GM06990 (cell line): ENCODE measurements around the gene CNTNAP2.

ENCODE experiments used
- DNase-seq: peaks from one replicate; pipeline ENCODE4 v3.0.0-alpha.2; 2011; ENCODE audit not compliant: insufficient read length; ENCODE audit errors: extremely low read depth
- H3K27me3 ChIP-seq: replicated peaks from 2 replicates; pipeline ENCODE4 v1.6.0; 2011; ENCODE audit warnings: low read length; ENCODE audit not compliant: control insufficient read depth, insufficient read depth
- H3K36me3 ChIP-seq: 2 replicates; pipeline ENCODE4 v1.5.1; 2011; ENCODE audit warnings: low read length; ENCODE audit not compliant: control insufficient read depth, insufficient read depth
- H3K4me3 ChIP-seq: replicated peaks from 2 replicates; pipeline ENCODE4 v1.5.1; 2011; ENCODE audit warnings: low read depth, mild to moderate bottlenecking, control low read depth, low read length
- CTCF ChIP-seq: IDR thresholded peaks from 2 replicates; pipeline ENCODE4 v1.5.1; 2011; ENCODE audit warnings: low read length, control low read depth, mild to moderate bottlenecking, inconsistent platforms; ENCODE audit not compliant: insufficient read depth, poor library complexity, severe bottlenecking

The CNTNAP2 gene

GRCh38 chr7:147041438-147041837 lies 924.8 kb downstream of the CNTNAP2 start:
- no peak for DNase-seq
- H3K4me3 ChIP-seq: no peak overlapping the region
- H3K36me3 ChIP-seq: no peaks in the 10 kb centered on the region
- TF ChIP-seq CTCF: no peak
- no peaks in the 10 kb centered on the region for H3K27me3 ChIP-seq

- Histone ChIP-seq H3K36me3 (no peaks in the 10 kb centered on the region), H3K4me3 (no peak overlapping the region), H3K27me3 (no peaks in the 10 kb centered on the region)
- DNase-seq: no peak
- TF ChIP-seq CTCF: no peak
Observed at GRCh38 chr7:147044941-147045340, 928.3 kb downstream of the CNTNAP2 start.

DNA sequence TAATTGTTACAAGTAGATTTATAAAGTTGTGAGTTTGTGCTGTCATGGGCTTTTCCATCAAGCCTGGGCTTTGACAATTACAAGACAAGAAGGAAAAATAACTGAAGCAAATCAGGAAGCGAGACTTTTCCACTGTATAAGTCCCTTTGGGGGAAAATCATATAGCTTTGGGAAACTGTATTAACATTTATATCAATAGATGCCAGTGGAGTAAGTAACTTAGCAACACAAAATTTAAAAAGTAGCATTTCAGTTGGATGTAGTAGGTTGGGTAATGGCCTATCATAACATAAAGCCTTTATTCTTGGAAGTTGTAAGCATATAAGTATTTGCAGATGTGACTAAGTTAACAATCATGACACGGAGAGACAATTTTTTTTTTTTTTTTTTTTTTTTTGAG lies 931.1 kb downstream of the CNTNAP2 start:
- Histone ChIP-seq H3K4me3 (no peak overlapping the region), H3K27me3 (no peaks in the 10 kb centered on the region), H3K36me3 (no peaks in the 10 kb centered on the region)
- DNase-seq: no peak
- no peak for TF ChIP-seq CTCF

DNA sequence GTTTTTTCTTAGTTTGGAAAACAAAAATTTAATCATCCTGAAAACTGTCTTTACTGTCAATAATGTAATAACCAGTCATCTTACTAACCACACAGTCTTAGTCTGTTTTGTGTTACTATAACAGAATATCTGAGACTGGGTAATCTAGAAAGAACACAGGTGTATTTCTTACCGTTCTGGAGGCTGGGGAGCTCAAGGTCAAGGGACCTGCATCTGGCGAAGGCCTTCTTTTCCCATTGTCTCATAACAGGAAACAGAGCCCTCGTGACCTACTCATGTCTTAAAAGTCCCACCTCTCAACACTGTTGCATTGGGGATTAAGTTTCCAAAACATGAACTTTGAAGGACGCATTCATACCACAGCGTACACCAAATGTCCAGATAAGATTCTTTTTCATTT lies 932.3 kb downstream of the CNTNAP2 start:
- Histone ChIP-seq H3K4me3 (no peak overlapping the region), H3K36me3 (no peaks in the 10 kb centered on the region), H3K27me3 (no peaks in the 10 kb centered on the region)
- no peak for TF ChIP-seq CTCF
- no peak for DNase-seq

GRCh38 chr7:147052818-147053217 lies 936.2 kb downstream of the CNTNAP2 start:
- no peak overlapping the region for H3K4me3 ChIP-seq
- no peak for DNase-seq
- H3K36me3 ChIP-seq: no peaks in the 10 kb centered on the region
- no peak for TF ChIP-seq CTCF
- H3K27me3 ChIP-seq: no peaks in the 10 kb centered on the region

GRCh38 chr7:147053746-147054145 lies 937.1 kb downstream of the CNTNAP2 start:
- Histone ChIP-seq H3K4me3 (no peak overlapping the region), H3K27me3 (no peaks in the 10 kb centered on the region), H3K36me3 (no peaks in the 10 kb centered on the region)
- DNase-seq: no peak
- TF ChIP-seq CTCF: no peak
